ENCODE data around the gene PAFAH1B2. TPM values are rescaled to one million over a fixed set of nuclear protein-coding genes. Genes with fewer than 3 reads are reported as not detected.
A peak's percentile ranks its signal among the peaks of the same experiment; 100 is the strongest.
"Not testable (repeated sequence)": the region's sequence is repeated elsewhere in the genome, so short reads cannot be mapped to it uniquely, and the experiment has no call there.

Gene PAFAH1B2
- total and polyA plus RNA-seq, 4 experiments from 2014 or later = 16.4 to 64.2 (median 42.7) TPM

DNA sequence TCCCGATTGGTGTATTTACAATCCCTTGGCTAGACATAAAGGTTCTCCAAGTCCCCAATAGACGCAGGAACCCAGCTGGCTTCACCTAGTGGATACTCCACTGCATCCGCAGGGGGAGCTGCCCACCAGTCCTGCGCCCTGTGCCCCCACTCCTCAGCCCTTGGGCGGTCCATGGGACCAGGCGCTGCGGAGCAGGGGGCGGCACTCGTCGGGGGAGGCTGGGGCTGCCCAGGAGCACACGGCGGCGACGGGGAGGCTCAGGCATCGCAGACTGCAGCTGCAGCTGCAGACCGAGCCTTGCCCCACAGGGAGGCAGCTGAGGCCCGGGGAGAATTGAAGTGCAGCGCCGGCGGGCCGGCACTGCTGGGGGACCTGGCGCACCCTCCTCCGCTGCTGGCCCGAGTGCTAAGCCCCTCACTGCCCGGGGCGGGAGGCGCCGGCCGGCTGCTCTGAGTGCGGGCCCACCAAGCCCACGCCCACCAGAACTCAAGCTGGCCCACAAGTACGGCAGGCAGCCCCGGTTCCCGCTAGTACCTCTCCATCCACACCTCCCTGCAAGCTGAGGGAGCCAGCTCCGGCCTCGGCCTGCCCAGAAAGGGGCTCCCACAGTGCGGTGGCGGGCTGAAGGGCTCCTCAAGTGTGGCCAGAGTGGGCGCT, 33.7 kb upstream of the PAFAH1B2 start:
- peaks cover 0 to 2% (median 0%) of the 10 kb centered on the region in 8 donors for H3K9me3 Mint-ChIP-seq
- no peaks in the 10 kb centered on the region for H3K36me3 ChIP-seq (ENCODE audit: insufficient read depth, low read length)
- intact Hi-C loops (cut with micrococcal nuclease) = no loop called here
- H3K4me1 Mint-ChIP-seq = peaks cover 0 to 5% (median 4%) of the 10 kb centered on the region in 4 donors
- no peak overlapping the region for H3K27ac ChIP-seq (ENCODE audit: low read depth, low read length)
- no peaks in the 10 kb centered on the region for H3K36me3 Mint-ChIP-seq
- no peaks in the 10 kb centered on the region for H3K9me3 ChIP-seq (ENCODE audit: control insufficient read depth in 1 of 2, low read length in 2 of 2)
- no peak overlapping the region for H3K4me3 Mint-ChIP-seq
- no peak for DNase-seq
- ChIA-PET POLR2A (ENCODE audit: partially characterized antibody) (no interaction called here), CTCF (ENCODE audit: partially characterized antibody) (interaction anchor here (1.2 to 10.8 kb wide), 6 partner anchors 19 to 368 kb away, joined by 3 to 212 read pairs (median 6); partner anchors contain the start of genes APOA5 and ZPR1)
- H3K4me1 ChIP-seq (ENCODE audit: insufficient read depth, low read length) = no peaks in the 10 kb centered on the region
- no peak overlapping the region for H3K4me3 ChIP-seq (ENCODE audit: low read length in 2 of 2)
- no peaks in the 10 kb centered on the region for H3K27me3 Mint-ChIP-seq
- no peaks in the 10 kb centered on the region for H3K27me3 ChIP-seq (ENCODE audit: insufficient read depth, low read length)
- no peak overlapping the region for H3K27ac Mint-ChIP-seq

DNA sequence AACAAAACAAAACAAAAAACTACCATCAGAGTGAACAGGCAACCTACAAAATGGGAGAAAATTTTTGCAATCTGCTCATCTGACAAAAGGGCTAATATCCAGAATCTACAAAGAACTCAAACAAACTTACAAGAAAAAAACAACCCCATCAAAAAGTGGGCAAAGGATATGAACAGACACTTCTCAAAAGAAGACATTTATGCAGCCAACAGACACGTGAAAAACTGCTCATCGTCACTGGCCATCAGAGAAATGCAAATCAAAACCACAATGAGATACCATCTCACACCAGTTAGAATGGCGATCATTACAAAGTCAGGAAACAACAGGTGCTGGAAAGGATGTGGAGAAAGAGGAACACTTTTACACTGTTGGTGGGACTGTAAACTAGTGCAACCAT, 31.6 kb upstream of the PAFAH1B2 start:
- intact Hi-C loops (cut with micrococcal nuclease); H3K27me3 Mint-ChIP-seq; H3K27ac ChIP-seq (ENCODE audit: low read depth, low read length); POLR2A ChIA-PET (ENCODE audit: partially characterized antibody); H3K27ac Mint-ChIP-seq; H3K4me3 ChIP-seq (ENCODE audit: low read length in 2 of 2); H3K4me1 ChIP-seq (ENCODE audit: insufficient read depth, low read length); H3K9me3 ChIP-seq (ENCODE audit: control insufficient read depth in 1 of 2, low read length in 2 of 2); H3K4me3 Mint-ChIP-seq; H3K36me3 Mint-ChIP-seq; DNase-seq; H3K27me3 ChIP-seq (ENCODE audit: insufficient read depth, low read length); H3K4me1 Mint-ChIP-seq; H3K9me3 Mint-ChIP-seq; H3K36me3 ChIP-seq (ENCODE audit: insufficient read depth, low read length): not testable (repeated sequence)
- CTCF ChIA-PET (ENCODE audit: partially characterized antibody) = interaction anchor here (1.6 to 10.8 kb wide), 2 partner anchors 113 to 233 kb away, joined by 3 to 155 read pairs; no protein-coding TSS in a partner anchor

- DNase-seq; H3K4me1 ChIP-seq (ENCODE audit: insufficient read depth, low read length); H3K27me3 ChIP-seq (ENCODE audit: insufficient read depth, low read length); H3K27ac ChIP-seq (ENCODE audit: low read depth, low read length); H3K4me3 Mint-ChIP-seq; intact Hi-C loops (cut with micrococcal nuclease); H3K27me3 Mint-ChIP-seq; H3K4me1 Mint-ChIP-seq; H3K9me3 Mint-ChIP-seq; H3K27ac Mint-ChIP-seq; H3K9me3 ChIP-seq (ENCODE audit: control insufficient read depth in 1 of 2, low read length in 2 of 2); H3K36me3 ChIP-seq (ENCODE audit: insufficient read depth, low read length); POLR2A ChIA-PET (ENCODE audit: partially characterized antibody); H3K36me3 Mint-ChIP-seq; H3K4me3 ChIP-seq (ENCODE audit: low read length in 2 of 2): not testable (repeated sequence)
- CTCF ChIA-PET (ENCODE audit: partially characterized antibody) = interaction anchor here (1.3 kb wide), 1 partner anchor 277 kb away, joined by 3 read pairs; no protein-coding TSS in a partner anchor
Observed at GRCh38 chr11:117112939-117113338, 31.1 kb upstream of the PAFAH1B2 start.

- Mint-ChIP-seq H3K27me3 (no peaks in the 10 kb centered on the region), H3K4me3 (no peak overlapping the region), H3K36me3 (no peaks in the 10 kb centered on the region), H3K27ac (no peak overlapping the region), H3K4me1 (no peaks in the 10 kb centered on the region), H3K9me3 (peaks cover 0 to 2% (median 0%) of the 10 kb centered on the region in 8 donors)
- POLR2A ChIA-PET (ENCODE audit: partially characterized antibody) = no interaction called here
- intact Hi-C loops (cut with micrococcal nuclease) = no loop called here
- Histone ChIP-seq H3K4me1 (ENCODE audit: insufficient read depth, low read length) (no peaks in the 10 kb centered on the region), H3K27ac (ENCODE audit: low read depth, low read length) (no peak overlapping the region), H3K4me3 (ENCODE audit: low read length in 2 of 2) (no peak overlapping the region), H3K36me3 (ENCODE audit: insufficient read depth, low read length) (no peaks in the 10 kb centered on the region), H3K27me3 (ENCODE audit: insufficient read depth, low read length) (no peaks in the 10 kb centered on the region), H3K9me3 (ENCODE audit: control insufficient read depth in 1 of 2, low read length in 2 of 2) (no peaks in the 10 kb centered on the region)
- CTCF ChIA-PET (ENCODE audit: partially characterized antibody) = interaction anchor here (0.9 to 1.1 kb wide), 2 partner anchors 8 to 11 kb away, joined by 3 to 4 read pairs; no protein-coding TSS in a partner anchor
- no peak for DNase-seq
Observed at GRCh38 chr11:117117681-117118080, 26.4 kb upstream of the PAFAH1B2 start.

GRCh38 chr11:117121176-117121575, 22.9 kb upstream of the PAFAH1B2 start:
- H3K36me3 ChIP-seq (ENCODE audit: insufficient read depth, low read length) = no peaks in the 10 kb centered on the region
- Mint-ChIP-seq H3K4me1 (no peaks in the 10 kb centered on the region), H3K36me3 (no peaks in the 10 kb centered on the region), H3K4me3 (no peak overlapping the region), H3K27me3 (peaks cover 0 to 2% of the 10 kb centered on the region in 2 donors), H3K27ac (no peak overlapping the region), H3K9me3 (no peaks in the 10 kb centered on the region)
- intact Hi-C loops (cut with micrococcal nuclease) = no loop called here
- ChIA-PET CTCF (ENCODE audit: partially characterized antibody) (no interaction called here), POLR2A (ENCODE audit: partially characterized antibody) (no interaction called here)
- no peaks in the 10 kb centered on the region for H3K9me3 ChIP-seq (ENCODE audit: control insufficient read depth in 1 of 2, low read length in 2 of 2)
- H3K27me3 ChIP-seq (ENCODE audit: insufficient read depth, low read length) = no peaks in the 10 kb centered on the region
- no peak for DNase-seq
- H3K4me3 ChIP-seq (ENCODE audit: low read length in 2 of 2) = no peak overlapping the region
- H3K27ac ChIP-seq (ENCODE audit: low read depth, low read length) = no peak overlapping the region
- H3K4me1 ChIP-seq (ENCODE audit: insufficient read depth, low read length) = no peaks in the 10 kb centered on the region

- no peaks in the 10 kb centered on the region for H3K4me1 Mint-ChIP-seq
- H3K9me3 ChIP-seq (ENCODE audit: control insufficient read depth in 1 of 2, low read length in 2 of 2) = no peaks in the 10 kb centered on the region
- H3K4me3 Mint-ChIP-seq = no peak overlapping the region
- intact Hi-C loops (cut with micrococcal nuclease) = no loop called here
- H3K27me3 ChIP-seq (ENCODE audit: insufficient read depth, low read length) = no peaks in the 10 kb centered on the region
- H3K4me1 ChIP-seq (ENCODE audit: insufficient read depth, low read length) = no peaks in the 10 kb centered on the region
- DNase-seq = no peak
- peaks cover 0 to 2% of the 10 kb centered on the region in 2 donors for H3K27me3 Mint-ChIP-seq
- H3K36me3 Mint-ChIP-seq = no peaks in the 10 kb centered on the region
- H3K4me3 ChIP-seq (ENCODE audit: low read length in 2 of 2) = no peak overlapping the region
- ChIA-PET CTCF (ENCODE audit: partially characterized antibody) (interaction anchor here (1.8 kb wide), 1 partner anchor 17 kb away, joined by 7 read pairs; no protein-coding TSS in a partner anchor), POLR2A (ENCODE audit: partially characterized antibody) (no interaction called here)
- no peaks in the 10 kb centered on the region for H3K36me3 ChIP-seq (ENCODE audit: insufficient read depth, low read length)
- no peak overlapping the region for H3K27ac ChIP-seq (ENCODE audit: low read depth, low read length)
- H3K27ac Mint-ChIP-seq = peak overlapping the region in 1 of 7 donors; percentile 32
- no peaks in the 10 kb centered on the region for H3K9me3 Mint-ChIP-seq
Observed at GRCh38 chr11:117122556-117122955, 21.5 kb upstream of the PAFAH1B2 start.

- H3K36me3 ChIP-seq (ENCODE audit: insufficient read depth, low read length) = no peaks in the 10 kb centered on the region
- POLR2A ChIA-PET (ENCODE audit: partially characterized antibody) = no interaction called here
- H3K4me1 ChIP-seq (ENCODE audit: insufficient read depth, low read length) = no peaks in the 10 kb centered on the region
- H3K4me1 Mint-ChIP-seq = no peaks in the 10 kb centered on the region
- no peaks in the 10 kb centered on the region for H3K36me3 Mint-ChIP-seq
- CTCF ChIA-PET (ENCODE audit: partially characterized antibody) = interaction anchor here (1.4 kb wide), 1 partner anchor 9 kb away, joined by 3 read pairs; no protein-coding TSS in a partner anchor
- intact Hi-C loops (cut with micrococcal nuclease) = no loop called here
- H3K27me3 ChIP-seq (ENCODE audit: insufficient read depth, low read length) = no peaks in the 10 kb centered on the region
- H3K4me3 ChIP-seq (ENCODE audit: low read length in 2 of 2) = no peak overlapping the region
- H3K9me3 Mint-ChIP-seq = no peaks in the 10 kb centered on the region
- no peak overlapping the region for H3K27ac ChIP-seq (ENCODE audit: low read depth, low read length)
- H3K27ac Mint-ChIP-seq = no peak overlapping the region
- no peaks in the 10 kb centered on the region for H3K9me3 ChIP-seq (ENCODE audit: control insufficient read depth in 1 of 2, low read length in 2 of 2)
- H3K4me3 Mint-ChIP-seq = peak overlapping the region in 1 of 8 donors; percentile 15
- H3K27me3 Mint-ChIP-seq = peaks cover 0 to 2% of the 10 kb centered on the region in 2 donors
- no peak for DNase-seq
Observed at GRCh38 chr11:117126223-117126965, 17.7 kb upstream of the PAFAH1B2 start.
